T-cell (primary cell): ENCODE data around the gene ABCA12. TPM values are rescaled to one million over a fixed set of nuclear protein-coding genes. Genes with fewer than 3 reads are reported as not detected.

ENCODE experiments used
- ATAC-seq, 4 experiments: fragments of 200-7000 bp in 3 of 4; fragments of 150-1000 bp in 1 of 4; cut with Tn5 transposase; replicated peaks in 1 of 4; 1 replicate in 3 of 4; 2 replicates in 1 of 4; pipeline ENCODE4 v1.10.0; 2021; ENCODE audit warnings: moderate library complexity in 3 of 4, mild to moderate bottlenecking in 2 of 4, moderate number of reproducible peaks in 1 of 4
- CTCF ChIA-PET, 2 donors: fragments of 300-600 bp; sonication (Branson Sonifier 250); formaldehyde crosslinking; loops; one replicate each; lab custom pipeline; 2022; ENCODE audit warnings: antibody characterized with exemption in 2 of 2; lab: Charles Lee
- POLR2A ChIA-PET, 2 donors: fragments of 300-600 bp; sonication (Branson Sonifier 250); formaldehyde crosslinking; loops; one replicate each; lab custom pipeline; 2022; ENCODE audit warnings: antibody characterized with exemption in 2 of 2; lab: Charles Lee
- DNase-seq, 35 experiments: peaks; one replicate each; pipeline versions ENCODE4 v3.0.0 to v3.0.0-alpha.2; 2013 to 2023
- H3K27ac ChIP-seq: one replicate; pipeline ENCODE4 v1.5.1; 2013; ENCODE audit warnings: low read length
- H3K27me3 ChIP-seq, 2 experiments: replicated peaks in 1 of 2; 1 replicate in 1 of 2; 2 replicates in 1 of 2; pipeline versions ENCODE4 v1.6.1 to v1.7.0; 2013; ENCODE audit warnings: low read length in 1 of 2, mixed read lengths in 1 of 2; ENCODE audit not compliant: control insufficient read depth in 2 of 2, insufficient read depth in 2 of 2; ENCODE audit errors: extremely low read depth in 1 of 2
- H3K36me3 ChIP-seq, 2 donors: 1 replicate in 1 of 2; 2 replicates in 1 of 2; pipeline versions ENCODE4 v1.6.1 to v1.7.0; 2013; ENCODE audit warnings: low read length in 1 of 2; ENCODE audit not compliant: control insufficient read depth in 2 of 2, insufficient read depth in 1 of 2; ENCODE audit errors: extremely low read depth in 1 of 2
- H3K4me1 ChIP-seq, 2 experiments: 1 replicate in 1 of 2; 2 replicates in 1 of 2; pipeline versions ENCODE4 v1.6.1 to v1.7.0; 2013; ENCODE audit warnings: low read length in 2 of 2, mixed read lengths in 1 of 2; ENCODE audit not compliant: insufficient read depth in 2 of 2, control insufficient read depth in 1 of 2; ENCODE audit errors: extremely low read depth in 1 of 2
- H3K4me3 ChIP-seq, 2 donors: 1 replicate in 1 of 2; 2 replicates in 1 of 2; pipeline versions ENCODE4 v1.5.1 to v1.7.0; 2013; ENCODE audit warnings: mild to moderate bottlenecking in 2 of 2, low read length in 1 of 2, moderate library complexity in 1 of 2; ENCODE audit not compliant: control insufficient read depth in 1 of 2; ENCODE audit errors: extremely low read depth in 1 of 2
- H3K9me3 ChIP-seq: 2 replicates; pipeline ENCODE4 v1.7.0; 2013
- H3K27ac Mint-ChIP-seq, 2 donors: one replicate each; pipeline ENCODE4 v1.8.0; 2020 to 2021; ENCODE audit warnings: mild to moderate bottlenecking in 2 of 2, mixed read lengths in 2 of 2
- H3K27me3 Mint-ChIP-seq, 2 donors: one replicate each; pipeline ENCODE4 v1.8.0; 2021 to 2022; ENCODE audit warnings: mixed read lengths in 2 of 2
- H3K36me3 Mint-ChIP-seq: one replicate; pipeline ENCODE4 v1.8.0; 2021; ENCODE audit warnings: mixed read lengths
- H3K4me1 Mint-ChIP-seq, 3 donors: one replicate each; pipeline ENCODE4 v1.8.0; 2020 to 2022; ENCODE audit warnings: mixed read lengths in 3 of 3, mild to moderate bottlenecking in 1 of 3
- H3K4me3 Mint-ChIP-seq, 3 donors: one replicate each; pipeline ENCODE4 v1.8.0; 2020 to 2022; ENCODE audit warnings: mild to moderate bottlenecking in 3 of 3, mixed read lengths in 3 of 3, moderate library complexity in 3 of 3
- H3K9me3 Mint-ChIP-seq, 3 donors: one replicate each; pipeline ENCODE4 v1.8.0; 2020 to 2022; ENCODE audit warnings: mixed read lengths in 3 of 3
- WGBS: methylation state at CpG from one replicate; pipeline ENCODE4 v1.1.5; 2013; ENCODE audit warnings: missing lambda C conversion rate; ENCODE audit not compliant: insufficient coverage; 5-methylcytosine and 5-hydroxymethylcytosine counted together
- total RNA-seq, 35 experiments: library from RNA in 6 of 35; stranded (reverse) in 6 of 35; fragments of 120-200 nt in 1 of 35; gene quantifications; one replicate each; pipeline versions ENCODE4 v1.2.1 to v1.2.4 and lab custom pipeline; 2013 to 2026

Gene ABCA12
- total RNA-seq, 5 donors from 2014 or later (not counting 1 experiment from before 2014, with no cell fraction given), result not detected

GRCh38 chr2:215010390-215010789 is 128.0 kb downstream of the ABCA12 start:
- DNase-seq (no peak), ATAC-seq (no peak)
- Mint-ChIP-seq H3K9me3 (no peaks in the 10 kb centered on the region), H3K27me3 (peaks cover 2 to 5% of the 10 kb centered on the region in 2 donors), H3K4me1 (no peaks in the 10 kb centered on the region), H3K27ac (no peak overlapping the region), H3K4me3 (no peak overlapping the region), H3K36me3 (no peaks in the 10 kb centered on the region)
- POLR2A ChIA-PET, result no interaction called here
- no CpG with 5 or more reads among the region's 2 CpGs for WGBS
- Histone ChIP-seq H3K27ac (no peak overlapping the region), H3K4me3 (no peak overlapping the region), H3K36me3 (no peaks in the 10 kb centered on the region), H3K27me3 (no peaks in the 10 kb centered on the region), H3K4me1 (no peaks in the 10 kb centered on the region), H3K9me3 (no peaks in the 10 kb centered on the region)
- CTCF ChIA-PET, result no interaction called here

GRCh38 chr2:215003001-215003400 is 135.4 kb downstream of the ABCA12 start:
- ChIA-PET POLR2A (no interaction called here), CTCF (no interaction called here)
- H3K4me1 ChIP-seq, result no peaks in the 10 kb centered on the region
- no peak for DNase-seq
- ATAC-seq, result no peak
- Mint-ChIP-seq H3K27me3 (peaks cover 0 to 2% of the 10 kb centered on the region in 2 donors), H3K9me3 (no peaks in the 10 kb centered on the region), H3K4me1 (no peaks in the 10 kb centered on the region), H3K4me3 (no peak overlapping the region), H3K36me3 (no peaks in the 10 kb centered on the region), H3K27ac (no peak overlapping the region)
- no peak overlapping the region for H3K27ac ChIP-seq
- H3K4me3 ChIP-seq, result no peak overlapping the region
- no CpG with 5 or more reads among the region's 4 CpGs for WGBS
- H3K27me3 ChIP-seq, result no peaks in the 10 kb centered on the region
- H3K36me3 ChIP-seq, result no peaks in the 10 kb centered on the region
- no peaks in the 10 kb centered on the region for H3K9me3 ChIP-seq

- Histone ChIP-seq H3K9me3 (no peaks in the 10 kb centered on the region), H3K27me3 (no peaks in the 10 kb centered on the region), H3K4me3 (no peak overlapping the region), H3K36me3 (no peaks in the 10 kb centered on the region), H3K4me1 (no peaks in the 10 kb centered on the region), H3K27ac (no peak overlapping the region)
- DNase-seq (peak in 1 of 35 experiments; percentile 4), ATAC-seq (no peak)
- H3K27me3 Mint-ChIP-seq, result peaks cover 0 to 2% of the 10 kb centered on the region in 2 donors
- no peak overlapping the region for H3K4me3 Mint-ChIP-seq
- ChIA-PET POLR2A (no interaction called here), CTCF (no interaction called here)
- no peak overlapping the region for H3K27ac Mint-ChIP-seq
- no peaks in the 10 kb centered on the region for H3K36me3 Mint-ChIP-seq
- H3K9me3 Mint-ChIP-seq, result no peaks in the 10 kb centered on the region
- WGBS, result no CpG with 5 or more reads among the region's 5 CpGs
- H3K4me1 Mint-ChIP-seq, result no peaks in the 10 kb centered on the region
Observed at GRCh38 chr2:215002500-215002899, 135.9 kb downstream of the ABCA12 start.

GRCh38 chr2:215000721-215001120 is 137.7 kb downstream of the ABCA12 start:
- H3K4me1 Mint-ChIP-seq, result no peaks in the 10 kb centered on the region
- no peaks in the 10 kb centered on the region for H3K36me3 ChIP-seq
- ChIA-PET POLR2A (no interaction called here), CTCF (no interaction called here)
- H3K27me3 Mint-ChIP-seq, result no peaks in the 10 kb centered on the region
- H3K4me3 Mint-ChIP-seq, result no peak overlapping the region
- no peak overlapping the region for H3K4me3 ChIP-seq
- 60% methylated on average over 1 of the region's 3 CpGs for WGBS
- H3K27ac Mint-ChIP-seq, result no peak overlapping the region
- no peaks in the 10 kb centered on the region for H3K9me3 ChIP-seq
- no peaks in the 10 kb centered on the region for H3K36me3 Mint-ChIP-seq
- no peak overlapping the region for H3K27ac ChIP-seq
- H3K9me3 Mint-ChIP-seq, result no peaks in the 10 kb centered on the region
- ATAC-seq (no peak), DNase-seq (no peak)
- no peaks in the 10 kb centered on the region for H3K27me3 ChIP-seq
- no peaks in the 10 kb centered on the region for H3K4me1 ChIP-seq

GRCh38 chr2:214995926-214996670 is 142.3 kb downstream of the ABCA12 start:
- Histone ChIP-seq H3K27me3 (no peaks in the 10 kb centered on the region), H3K9me3 (no peaks in the 10 kb centered on the region), H3K36me3 (no peaks in the 10 kb centered on the region), H3K4me3 (no peak overlapping the region), H3K4me1 (no peaks in the 10 kb centered on the region), H3K27ac (no peak overlapping the region)
- Mint-ChIP-seq H3K27ac (no peak overlapping the region), H3K36me3 (no peaks in the 10 kb centered on the region), H3K4me3 (no peak overlapping the region), H3K9me3 (no peaks in the 10 kb centered on the region), H3K27me3 (peaks cover 0 to 2% of the 10 kb centered on the region in 2 donors), H3K4me1 (no peaks in the 10 kb centered on the region)
- WGBS, result 70% methylated on average over 2 of the region's 4 CpGs
- DNase-seq, result no peak
- no peak for ATAC-seq
- POLR2A ChIA-PET, result no interaction called here
- CTCF ChIA-PET, result no interaction called here

- WGBS, result no CpG with 5 or more reads among the region's 4 CpGs
- Mint-ChIP-seq H3K27me3 (peaks cover 0 to 2% of the 10 kb centered on the region in 2 donors), H3K4me3 (no peak overlapping the region), H3K9me3 (no peaks in the 10 kb centered on the region), H3K4me1 (no peaks in the 10 kb centered on the region), H3K36me3 (no peaks in the 10 kb centered on the region), H3K27ac (no peak overlapping the region)
- CTCF ChIA-PET, result no interaction called here
- no peak overlapping the region for H3K27ac ChIP-seq
- no peaks in the 10 kb centered on the region for H3K36me3 ChIP-seq
- no peaks in the 10 kb centered on the region for H3K27me3 ChIP-seq
- no peaks in the 10 kb centered on the region for H3K9me3 ChIP-seq
- POLR2A ChIA-PET, result no interaction called here
- no peak for ATAC-seq
- DNase-seq, result no peak
- H3K4me1 ChIP-seq, result no peaks in the 10 kb centered on the region
- no peak overlapping the region for H3K4me3 ChIP-seq
Observed at GRCh38 chr2:214995409-214995808, 143.0 kb downstream of the ABCA12 start.
